Right cardiac atrium (tissue), 5 donors: ENCODE measurements around the gene FAM13B. TPM values are rescaled to one million over a fixed set of nuclear protein-coding genes. Genes with fewer than 3 reads are reported as not detected.
A peak's percentile ranks its signal among the peaks of the same experiment; 100 is the strongest.
"Not testable (repeated sequence)": the region's sequence is repeated elsewhere in the genome, so short reads cannot be mapped to it uniquely, and the experiment has no call there.

Source experiments
- ATAC-seq, 2 donors: fragments of 200-7000 bp; cut with Tn5 transposase; one replicate each; pipeline versions ENCODE4 v1.8.0 to v1.9.1; 2020; ENCODE audit warnings: moderate library complexity in 2 of 2, mild to moderate bottlenecking in 1 of 2
- DNase-seq, 3 donors: peaks; one replicate each; pipeline ENCODE4 v3.0.0-alpha.2; 2020
- H3K27ac ChIP-seq: one replicate; pipeline ENCODE4 v1.5.1; 2013; ENCODE audit warnings: mild to moderate bottlenecking, low read length, control low read depth, moderate library complexity
- H3K27me3 ChIP-seq: one replicate; pipeline ENCODE4 v1.6.1; 2013; ENCODE audit not compliant: control insufficient read depth, insufficient read depth
- H3K4me1 ChIP-seq: one replicate; pipeline ENCODE4 v1.6.1; 2013; ENCODE audit warnings: low read length; ENCODE audit not compliant: control insufficient read depth, insufficient read depth
- H3K4me3 ChIP-seq: one replicate; pipeline ENCODE4 v1.5.1; 2013; ENCODE audit warnings: low read length, control low read depth
- H3K9me3 ChIP-seq: one replicate; pipeline ENCODE4 v1.6.1; 2013; ENCODE audit warnings: low read length; ENCODE audit not compliant: control insufficient read depth
- WGBS: extraction: QIAGEN DNeasy Blood & Tissue Kit; methylation state at CpG from one replicate; pipeline ENCODE4 v1.1.7; 2013; 5-methylcytosine and 5-hydroxymethylcytosine counted together
- intact Hi-C, 4 donors: fragments of 100-400 bp; cut with DNase I; formaldehyde crosslinking; loops; one replicate each; pipeline versions ENCODE4 v1.11.0 to v1.14.0; 2022 to 2023
- long read RNA-seq, 4 donors: library from polyadenylated mRNA; unstranded; transcript quantifications; one replicate each; pipeline ENCODE4 v2.0.0, GENCODE V29; 2020 to 2021
- polyA plus RNA-seq: library from polyadenylated mRNA; stranded (reverse); fragments of 200-250 nt; gene quantifications from one replicate; pipeline ENCODE4 v1.2.3, GENCODE V29; 2013
- total RNA-seq, 4 donors: library from RNA; stranded (reverse); fragmentation: NEBNext Ultra II Directional; extraction: Animal tissue kit (Norgen Biotek cat#: 25700); gene quantifications; one replicate each; pipeline ENCODE4 v1.2.1, GENCODE V29; 2021
- donor health status: healthy with polysubstance abuse.
- donor health status: DM: no; HTN: yes; CAD: no.
- donor health status: DM: no; HTN: no; CAD: no.
- donor health status: DM: no; HTN: yes; CAD: no; lungs with severe emphysema.
- donor health status: DM: yes; HTN: yes; CAD: no.

Gene FAM13B
- 10 to 100 TPM; 34.9 to 71.6 (median 55.2) TPM for total RNA-seq
- polyA plus RNA-seq, result 11.2 TPM
- long read RNA-seq, donor 1, full-length matches to known transcripts, result 1 of 12 reads
- long read RNA-seq, donor 1, partial matches to known transcripts, result 6 of 12 reads
- long read RNA-seq, donor 1, other reads (novel, unspliced or antisense), result 5 of 12 reads
- long read RNA-seq, donor 2, partial matches to known transcripts, result 1 of 2 reads
- long read RNA-seq, donor 2, other reads (novel, unspliced or antisense), result 1 of 2 reads
- long read RNA-seq, donor 3, full-length matches to known transcripts, result 8 of 120 reads
- long read RNA-seq, donor 3, partial matches to known transcripts, result 69 of 120 reads
- long read RNA-seq, donor 3, other reads (novel, unspliced or antisense), result 43 of 120 reads
- long read RNA-seq, donor 4, full-length matches to known transcripts, result 1 of 10 reads
- long read RNA-seq, donor 4, partial matches to known transcripts, result 1 of 10 reads
- long read RNA-seq, donor 4, other reads (novel, unspliced or antisense), result 8 of 10 reads

GRCh38 chr5:138032572-138033385 lies at the start of gene FAM13B:
FAM13B (minus strand) TSS chr5:138033079; CDS start chr5:138019111, 13,968 bp downstream.
- Histone ChIP-seq H3K27ac (peak within 1 kb of the TSS; percentile 99), H3K4me1 (peaks cover 3% of the 10 kb centered on the region), H3K4me3 (peak within 1 kb of the TSS; percentile 96), H3K27me3 (no peaks in the 10 kb centered on the region), H3K9me3 (no peaks in the 10 kb centered on the region)
- ATAC-seq (peak; percentile 96), DNase-seq (peak; percentile 83 to 93 (median 91))
- under 1% methylated on average over 81 of the region's 81 CpGs for WGBS
- intact Hi-C loops, result no loop called here

GRCh38 chr5:138082033-138082432 lies 49.2 kb upstream of the FAM13B start:
- no peak for ATAC-seq
- Histone ChIP-seq H3K4me1 (no peaks in the 10 kb centered on the region), H3K27me3 (no peaks in the 10 kb centered on the region), H3K27ac (no peak overlapping the region), H3K4me3 (no peak overlapping the region), H3K9me3 (no peaks in the 10 kb centered on the region)
- no peak for DNase-seq
- intact Hi-C loops, result no loop called here
- WGBS, result 91% methylated on average over 4 of the region's 4 CpGs

GRCh38 chr5:138078006-138078643 lies 45.2 kb upstream of the FAM13B start:
- Histone ChIP-seq H3K4me1 (no peaks in the 10 kb centered on the region), H3K27me3 (no peaks in the 10 kb centered on the region), H3K4me3 (no peak overlapping the region), H3K27ac (no peak overlapping the region), H3K9me3 (no peaks in the 10 kb centered on the region)
- WGBS, result 20% methylated on average over 1 of the region's 1 CpG
- intact Hi-C loops, result loop anchor here in 3 of 4 donors (2.0 to 10.0 kb wide), 2 partner anchors 55 to 57 kb away; partner anchors contain the start of gene NME5 (in 1 of the 3)
- ATAC-seq, result peak in 1 of 2 donors; percentile 40
- no peak for DNase-seq

- DNase-seq, result peak in 2 of 3 donors; percentile 48 to 82
- intact Hi-C loops, result loop anchor here in 2 of 4 donors (2.0 to 10.0 kb wide), 2 partner anchors 56 to 58 kb away; partner anchors contain the start of gene NME5 (in 1 of the 2)
Measured at GRCh38 chr5:138077064-138077696, 44.3 kb upstream of the FAM13B start.

GRCh38 chr5:138070026-138070425 lies 37.1 kb upstream of the FAM13B start:
- H3K27me3 ChIP-seq, H3K4me3 ChIP-seq, H3K27ac ChIP-seq, ATAC-seq, H3K4me1 ChIP-seq, H3K9me3 ChIP-seq, DNase-seq: not testable (repeated sequence)
- 87% methylated on average over 29 of the region's 32 CpGs for WGBS
- intact Hi-C loops, result loop anchor here in 1 of 4 donors (10.0 kb wide), 1 partner anchor 65 kb away; the partner anchor contains the start of gene NME5

More at GRCh38 chr5:138077064-138077696, 44.3 kb upstream of the FAM13B start:
- Histone ChIP-seq H3K4me3 (no peak overlapping the region), H3K27ac (no peak overlapping the region), H3K4me1 (no peaks in the 10 kb centered on the region), H3K27me3 (no peaks in the 10 kb centered on the region), H3K9me3 (no peaks in the 10 kb centered on the region)
- 31% methylated on average over 5 of the region's 5 CpGs for whole genome bisulfite sequencing
- ATAC-seq, result peak; percentile 68 to 77

GRCh38 chr5:138068742-138069600 lies 36.1 kb upstream of the FAM13B start:
- Histone ChIP-seq H3K4me3 (no peak overlapping the region), H3K27ac (no peak overlapping the region), H3K9me3 (no peaks in the 10 kb centered on the region), H3K27me3 (no peaks in the 10 kb centered on the region), H3K4me1 (no peaks in the 10 kb centered on the region)
- peak; percentile 75 to 92 (median 89) for DNase-seq
- WGBS, result 20% methylated on average over 6 of the region's 6 CpGs
- ATAC-seq, result peak; percentile 85 to 91
- intact Hi-C loops, result loop anchor here in 1 of 4 donors (2.0 kb wide), 1 partner anchor 32 kb away; no protein-coding TSS in a partner anchor

- Histone ChIP-seq H3K27ac (no peak overlapping the region), H3K27me3 (no peaks in the 10 kb centered on the region), H3K9me3 (no peaks in the 10 kb centered on the region), H3K4me1 (no peaks in the 10 kb centered on the region), H3K4me3 (no peak overlapping the region)
- 84% methylated on average over 8 of the region's 8 CpGs for WGBS
- ATAC-seq, result no peak
- intact Hi-C loops, result loop anchor here in 1 of 4 donors (2.0 kb wide), 1 partner anchor 31 kb away; no protein-coding TSS in a partner anchor
- no peak for DNase-seq
Measured at GRCh38 chr5:138067945-138068344, 35.1 kb upstream of the FAM13B start.

GRCh38 chr5:138065102-138065501 lies 32.2 kb upstream of the FAM13B start:
- DNase-seq, result no peak
- no peaks in the 10 kb centered on the region for H3K27me3 ChIP-seq
- H3K9me3 ChIP-seq, result no peaks in the 10 kb centered on the region
- no peak for ATAC-seq
- WGBS, result 69% methylated on average over 5 of the region's 5 CpGs
- intact Hi-C loops, result no loop called here
- H3K4me1 ChIP-seq, result no peaks in the 10 kb centered on the region
- H3K27ac ChIP-seq, result no peak overlapping the region
- H3K4me3 ChIP-seq, result no peak overlapping the region

GRCh38 chr5:138064526-138064925 lies 31.6 kb upstream of the FAM13B start:
- no peak for DNase-seq
- no peak for ATAC-seq
- no peaks in the 10 kb centered on the region for H3K27me3 ChIP-seq
- H3K9me3 ChIP-seq, result no peaks in the 10 kb centered on the region
- intact Hi-C loops, result no loop called here
- H3K4me1 ChIP-seq, result no peaks in the 10 kb centered on the region
- H3K4me3 ChIP-seq, result no peak overlapping the region
- no peak overlapping the region for H3K27ac ChIP-seq
